HepG2 (cell line): ENCODE results near the gene IPO9. TPM values are rescaled to one million over a fixed set of nuclear protein-coding genes. Genes with fewer than 3 reads are reported as not detected.

ENCODE experiments used
- E2F5 ChIP-seq: sonication (generic); formaldehyde crosslinking; conservative IDR thresholded peaks from 2 replicates; pipeline ENCODE4 v1.4.0; 2020; ENCODE audit warnings: missing genetic modification reagents
- FOXM1 ChIP-seq: sonication (generic); formaldehyde crosslinking; IDR thresholded peaks from 2 replicates; pipeline ENCODE4 v1.5.0; 2020; ENCODE audit warnings: missing genetic modification reagents
- HMGXB4 ChIP-seq, 2 experiments: sonication (generic) in 1 of 2; formaldehyde crosslinking in 1 of 2; IDR thresholded peaks; 2 replicates each; pipeline versions ENCODE4 v1.4.0 to v1.6.1; 2018 to 2020; ENCODE audit warnings: missing genetic modification reagents in 2 of 2, borderline replicate concordance in 1 of 2, low read depth in 1 of 2, mild to moderate bottlenecking in 1 of 2, missing biosample characterization in 1 of 2
- JARID2 ChIP-seq: sonication (generic); formaldehyde crosslinking; IDR thresholded peaks from 2 replicates; pipeline ENCODE4 v1.8.1; 2023; ENCODE audit warnings: missing genetic modification reagents, inconsistent platforms; ENCODE audit not compliant: insufficient replicate concordance
- KDM4B ChIP-seq: sonication (generic); formaldehyde crosslinking; IDR thresholded peaks from 2 replicates; pipeline ENCODE4 v1.4.0; 2020; ENCODE audit warnings: missing genetic modification reagents
- MEIS2 ChIP-seq: sonication (generic); formaldehyde crosslinking; IDR thresholded peaks from 2 replicates; pipeline ENCODE4 v1.9.0; 2021; ENCODE audit warnings: mild to moderate bottlenecking, missing genetic modification reagents
- MTF1 ChIP-seq: sonication (generic); formaldehyde crosslinking; IDR thresholded peaks from 2 replicates; pipeline ENCODE4 v1.5.0; 2020; ENCODE audit warnings: missing genetic modification reagents
- RNF2 ChIP-seq: fragments of 450-650 bp; conservative IDR thresholded peaks from 2 replicates; pipeline ENCODE4 v1.6.1; 2016; ENCODE audit warnings: low read depth
- ZBTB40 ChIP-seq, 2 experiments: fragments of 450-650 bp in 1 of 2; sonication (generic) in 1 of 2; formaldehyde crosslinking in 1 of 2; IDR thresholded peaks; 2 replicates each; pipeline versions ENCODE4 v1.6.1 to v1.8.0; 2016 to 2022; ENCODE audit warnings: antibody characterized with exemption in 1 of 2, mild to moderate bottlenecking in 1 of 2, missing genetic modification reagents in 1 of 2
- ZBTB43 ChIP-seq: sonication (generic); formaldehyde crosslinking; conservative IDR thresholded peaks from 2 replicates; pipeline ENCODE4 v1.4.0; 2020; ENCODE audit warnings: missing genetic modification reagents
- ZNF17 ChIP-seq: sonication (generic); formaldehyde crosslinking; IDR thresholded peaks from 2 replicates; pipeline ENCODE4 v1.5.0; 2020; ENCODE audit warnings: mild to moderate bottlenecking, missing genetic modification reagents
- ZNF333 ChIP-seq: sonication (generic); formaldehyde crosslinking; IDR thresholded peaks from 2 replicates; pipeline ENCODE4 v1.4.0; 2020; ENCODE audit warnings: mild to moderate bottlenecking, missing genetic modification reagents, borderline replicate concordance
- ZNF552 ChIP-seq: sonication (generic); formaldehyde crosslinking; IDR thresholded peaks from 2 replicates; pipeline ENCODE4 v1.9.0; 2022; ENCODE audit warnings: missing genetic modification reagents, mild to moderate bottlenecking, borderline replicate concordance
- ZNF790 ChIP-seq: sonication (generic); formaldehyde crosslinking; IDR thresholded peaks from 2 replicates; pipeline ENCODE4 v1.8.0; 2022; ENCODE audit warnings: missing genetic modification reagents, mild to moderate bottlenecking, borderline replicate concordance
- ZNF850 ChIP-seq: sonication (generic); formaldehyde crosslinking; conservative IDR thresholded peaks from 2 replicates; pipeline ENCODE4 v1.9.0; 2021; ENCODE audit warnings: mild to moderate bottlenecking, missing genetic modification reagents
- polyA plus RNA-seq, 8 experiments: library from polyadenylated mRNA; depleted of rRNA in 3 of 8; stranded (reverse) in 7 of 8; unstranded in 1 of 8; fragments of >200 nt; fragmentation: Illumina TruSeq in 4 of 8; extraction: Trizol in 4 of 8; gene quantifications; 2 replicates each; pipeline versions ENCODE4 v1.2.1 to v1.2.3, GENCODE V29; 2011 to 2016; ENCODE audit warnings: low read depth in 4 of 8, missing spikeins in 1 of 8, mixed read lengths in 1 of 8; ENCODE audit not compliant: insufficient read depth in 1 of 8
- total RNA-seq, 5 experiments: library from RNA; depleted of rRNA; stranded (reverse); fragments of >200 nt; fragmentation: Illumina TruSeq; extraction: Trizol; gene quantifications; 2 replicates each; pipeline ENCODE4 v1.2.3, GENCODE V29; 2016; ENCODE audit warnings: low read depth in 1 of 5

The IPO9 gene
- total and polyA plus RNA-seq, 2 of the 13 experiments (the other 11 are each of a cell fraction or from before 2014, with no cell fraction given): 31.0 to 34.8 TPM

- peak; percentile 18 to 73; a peak in 2 of 4 replicates for TF ChIP-seq HMGXB4 (CRISPR knock-in tag; IDR thresholded peaks at IDR 0.05; ENCODE audit: borderline replicate concordance in 1 of 2, low read depth in 1 of 2)
- TF ChIP-seq ZNF17 (CRISPR knock-in tag): no peak
- TF ChIP-seq KDM4B (CRISPR knock-in tag): no peak
- no peak for TF ChIP-seq ZNF790
- 0 out of 2 replicates have a peak, but pooled peaks have one; percentile 42 for TF ChIP-seq RNF2
- TF ChIP-seq JARID2 (CRISPR knock-in tag): no peak
- TF ChIP-seq ZNF333 (CRISPR knock-in tag): no peak
- TF ChIP-seq ZNF850 (CRISPR knock-in tag): no peak
- no peak for TF ChIP-seq FOXM1 (CRISPR knock-in tag)
- no peak for TF ChIP-seq MEIS2 (CRISPR knock-in tag)
- no peak for TF ChIP-seq E2F5 (CRISPR knock-in tag)
- no peak for TF ChIP-seq ZBTB40 (IDR thresholded peaks at IDR 0.05)
- no peak for TF ChIP-seq ZBTB40 (CRISPR knock-in tag; IDR thresholded peaks at IDR 0.05)
- TF ChIP-seq ZBTB43 (CRISPR knock-in tag): no peak
- no peak for TF ChIP-seq MTF1
- TF ChIP-seq ZNF552 (CRISPR knock-in tag): no peak
These were observed 67.2 kb downstream of the IPO9 start (continued) for GRCh38 chr1:201895913-201896807.
